ENCODE results near the gene NUDT13. TPM values are rescaled to one million over a fixed set of nuclear protein-coding genes. Genes with fewer than 3 reads are reported as not detected.

Gene NUDT13
- total and polyA plus RNA-seq, 9 of the 15 experiments (the other 6 are each of a cell fraction or from before 2014, with no cell fraction given) = 4.7 to 11.1 (median 5.6) TPM

- TF ChIP-seq STAT6 (CRISPR knock-in tag; IDR thresholded peaks at IDR 0.05) = peak; percentile 48; the same call in 1 of the 2 replicates
- peak; percentile 31 to 87 for TF ChIP-seq AFF1 (IDR thresholded peaks at IDR 0.05; ENCODE audit: low read depth in 1 of 2, partially characterized antibody in 2 of 2)
- TF ChIP-seq MEF2D (tag; conservative IDR thresholded peaks at IDR 0.05; ENCODE audit: low read depth) = 0 out of 2 replicates have a peak, but pooled peaks have one; percentile 22
- no peak for TF ChIP-seq E2F5 (CRISPR knock-in tag; IDR thresholded peaks at IDR 0.05)
- peak; percentile 98 for TF ChIP-seq KHSRP (IDR thresholded peaks at IDR 0.05)
- TF ChIP-seq ZBTB43 (CRISPR knock-in tag; IDR thresholded peaks at IDR 0.05) = no peak
- TF ChIP-seq ZBTB33 (CRISPR knock-in tag; IDR thresholded peaks at IDR 0.05) = no peak
- no peak for TF ChIP-seq BRF1 (IDR thresholded peaks at IDR 0.05; ENCODE audit: borderline replicate concordance, extremely low read depth, insufficient read length)
- TF ChIP-seq ADNP (tag; IDR thresholded peaks at IDR 0.05) = no peak
- 0 out of 2 replicates have a peak, but pooled peaks have one; percentile 56 for TF ChIP-seq ZEB2 (IDR thresholded peaks at IDR 0.05)
- no peak for TF ChIP-seq SMAD2 (IDR thresholded peaks at IDR 0.05; ENCODE audit: low read depth, low read length)
- TF ChIP-seq TCF7 (IDR thresholded peaks at IDR 0.05; ENCODE audit: borderline replicate concordance) = 0 out of 2 replicates have a peak, but pooled peaks have one; percentile 47
- TF ChIP-seq CGGBP1 (CRISPR knock-in tag; IDR thresholded peaks at IDR 0.05) = no peak
- TF ChIP-seq CHCHD3 (CRISPR knock-in tag; IDR thresholded peaks at IDR 0.05) = no peak
- no peak for TF ChIP-seq ZNF232 (CRISPR knock-in tag; IDR thresholded peaks at IDR 0.05)
- TF ChIP-seq NONO (IDR thresholded peaks at IDR 0.05; ENCODE audit: low read depth in 2 of 2, low read length in 1 of 2) = peak; percentile 49 to 59; a peak in 2 of 4 replicates
Measured at GRCh38 chr10:73167783-73168464, 57.7 kb downstream of the NUDT13 start, which contains the start of the genes ECD and FAM149B1 (continued).

Data from K562 (cell line).